Dendritic cell treated with granulocyte-macrophage colony-stimulating factor and Interleukin-4, amounts not matched to agents 40 ng/mL and 50 ng/mL, for 4 days (primary cell): ENCODE measurements around the gene CD109.
"Not testable (repeated sequence)": the region's sequence is repeated elsewhere in the genome, so short reads cannot be mapped to it uniquely, and the experiment has no call there.

ENCODE experiments used
- H3K27ac Mint-ChIP-seq: one replicate; pipeline ENCODE4 v1.8.0; 2022; ENCODE audit warnings: mild to moderate bottlenecking, mixed read lengths
- H3K27me3 Mint-ChIP-seq: one replicate; pipeline ENCODE4 v1.8.0; 2022; ENCODE audit warnings: mild to moderate bottlenecking, mixed read lengths
- H3K36me3 Mint-ChIP-seq: one replicate; pipeline ENCODE4 v1.8.0; 2022; ENCODE audit warnings: low read depth, mixed read lengths
- H3K4me1 Mint-ChIP-seq: one replicate; pipeline ENCODE4 v1.8.0; 2022; ENCODE audit warnings: low read depth, mixed read lengths
- H3K4me3 Mint-ChIP-seq: one replicate; pipeline ENCODE4 v1.8.0; 2022; ENCODE audit warnings: mild to moderate bottlenecking, moderate library complexity, mixed read lengths
- H3K9me3 Mint-ChIP-seq: one replicate; pipeline ENCODE4 v1.8.0; 2022; ENCODE audit warnings: mixed read lengths
- intact Hi-C: fragments of 100-400 bp; cut with micrococcal nuclease; formaldehyde crosslinking; loops from one replicate; pipeline ENCODE4 v1.15.0; 2022

The CD109 gene

GRCh38 chr6:73702444-73702843 lies 6.4 kb downstream of the CD109 start:
- H3K27ac Mint-ChIP-seq: no peak overlapping the region
- intact Hi-C loops: no loop called here

GRCh38 chr6:73703466-73703865 lies 7.5 kb downstream of the CD109 start:
- Mint-ChIP-seq H3K4me1 (peaks cover 5% of the 10 kb centered on the region), H3K36me3 (peaks cover 6% of the 10 kb centered on the region), H3K9me3 (no peaks in the 10 kb centered on the region), H3K27ac (no peak overlapping the region), H3K4me3 (no peak overlapping the region), H3K27me3 (no peaks in the 10 kb centered on the region)
- intact Hi-C loops: no loop called here

More at GRCh38 chr6:73702444-73702843, 6.4 kb downstream of the CD109 start:
- no peaks in the 10 kb centered on the region for H3K9me3 Mint-ChIP-seq
- H3K36me3 Mint-ChIP-seq: peaks cover 6% of the 10 kb centered on the region
- H3K27me3 Mint-ChIP-seq: no peaks in the 10 kb centered on the region
- H3K4me3 Mint-ChIP-seq: no peak overlapping the region
- peaks cover 10% of the 10 kb centered on the region for H3K4me1 Mint-ChIP-seq

- Mint-ChIP-seq H3K27ac (no peak overlapping the region), H3K4me3 (no peak overlapping the region), H3K9me3 (no peaks in the 10 kb centered on the region), H3K4me1 (peaks cover 5% of the 10 kb centered on the region), H3K36me3 (peaks cover 6% of the 10 kb centered on the region), H3K27me3 (no peaks in the 10 kb centered on the region)
- intact Hi-C loops: no loop called here
Measured at GRCh38 chr6:73704260-73704659, 8.3 kb downstream of the CD109 start.

GRCh38 chr6:73704798-73705197 lies 8.8 kb downstream of the CD109 start:
- H3K4me3 Mint-ChIP-seq: no peak overlapping the region
- peaks cover 6% of the 10 kb centered on the region for H3K36me3 Mint-ChIP-seq
- H3K27me3 Mint-ChIP-seq: no peaks in the 10 kb centered on the region
- no peaks in the 10 kb centered on the region for H3K9me3 Mint-ChIP-seq
- intact Hi-C loops: no loop called here
- no peak overlapping the region for H3K27ac Mint-ChIP-seq
- H3K4me1 Mint-ChIP-seq: peaks cover 5% of the 10 kb centered on the region

- intact Hi-C loops: no loop called here
- Mint-ChIP-seq H3K27ac (no peak overlapping the region), H3K4me1 (peaks cover 5% of the 10 kb centered on the region), H3K4me3 (no peak overlapping the region), H3K9me3 (no peaks in the 10 kb centered on the region), H3K27me3 (no peaks in the 10 kb centered on the region), H3K36me3 (peaks cover 2% of the 10 kb centered on the region)
Measured at GRCh38 chr6:73706971-73707370, 11.0 kb downstream of the CD109 start.

GRCh38 chr6:73710470-73710869 lies 14.5 kb downstream of the CD109 start:
- Mint-ChIP-seq H3K9me3 (no peaks in the 10 kb centered on the region), H3K27ac (no peak overlapping the region), H3K4me1 (peaks cover 21% of the 10 kb centered on the region), H3K27me3 (no peaks in the 10 kb centered on the region), H3K36me3 (no peaks in the 10 kb centered on the region), H3K4me3 (no peak overlapping the region)
- intact Hi-C loops: no loop called here

GRCh38 chr6:73710948-73711347 lies 14.9 kb downstream of the CD109 start:
- peaks cover 22% of the 10 kb centered on the region for H3K4me1 Mint-ChIP-seq
- H3K4me3 Mint-ChIP-seq: no peak overlapping the region
- no peaks in the 10 kb centered on the region for H3K27me3 Mint-ChIP-seq
- H3K9me3 Mint-ChIP-seq: no peaks in the 10 kb centered on the region
- intact Hi-C loops: no loop called here
- H3K27ac Mint-ChIP-seq: no peak overlapping the region
- H3K36me3 Mint-ChIP-seq: no peaks in the 10 kb centered on the region

- intact Hi-C loops: no loop called here
Measured at GRCh38 chr6:73712535-73713173, 16.7 kb downstream of the CD109 start.

GRCh38 chr6:73713426-73714147 lies 17.6 kb downstream of the CD109 start:
- Mint-ChIP-seq H3K27me3 (no peaks in the 10 kb centered on the region), H3K27ac (peak overlapping the region; percentile 23), H3K36me3 (no peaks in the 10 kb centered on the region), H3K4me1 (peaks cover 32% of the 10 kb centered on the region), H3K9me3 (no peaks in the 10 kb centered on the region), H3K4me3 (no peak overlapping the region)
- intact Hi-C loops: no loop called here

More at GRCh38 chr6:73712535-73713173, 16.7 kb downstream of the CD109 start:
- no peak overlapping the region for H3K27ac Mint-ChIP-seq
- no peaks in the 10 kb centered on the region for H3K27me3 Mint-ChIP-seq
- no peaks in the 10 kb centered on the region for H3K9me3 Mint-ChIP-seq
- H3K4me3 Mint-ChIP-seq: no peak overlapping the region
- H3K4me1 Mint-ChIP-seq: peaks cover 32% of the 10 kb centered on the region
- H3K36me3 Mint-ChIP-seq: no peaks in the 10 kb centered on the region

- H3K36me3 Mint-ChIP-seq, H3K9me3 Mint-ChIP-seq, H3K4me3 Mint-ChIP-seq, H3K27me3 Mint-ChIP-seq, intact Hi-C loops: not testable (repeated sequence)
- Mint-ChIP-seq H3K27ac (peak overlapping the region; percentile 23), H3K4me1 (peaks cover 32% of the 10 kb centered on the region)
Measured at GRCh38 chr6:73715111-73715508, 19.1 kb downstream of the CD109 start.

GRCh38 chr6:73719046-73719445 lies 23.0 kb downstream of the CD109 start:
- Mint-ChIP-seq H3K9me3 (no peaks in the 10 kb centered on the region), H3K4me1 (peaks cover 26% of the 10 kb centered on the region), H3K27me3 (no peaks in the 10 kb centered on the region)

GRCh38 chr6:73722318-73723060 lies 26.5 kb downstream of the CD109 start:
- intact Hi-C loops: no loop called here
- H3K27me3 Mint-ChIP-seq: no peaks in the 10 kb centered on the region
- H3K4me1 Mint-ChIP-seq: peaks cover 7% of the 10 kb centered on the region
- no peak overlapping the region for H3K27ac Mint-ChIP-seq
- no peaks in the 10 kb centered on the region for H3K36me3 Mint-ChIP-seq
- no peak overlapping the region for H3K4me3 Mint-ChIP-seq
- no peaks in the 10 kb centered on the region for H3K9me3 Mint-ChIP-seq

More at GRCh38 chr6:73719046-73719445, 23.0 kb downstream of the CD109 start:
- Mint-ChIP-seq H3K4me3 (no peak overlapping the region), H3K27ac (no peak overlapping the region), H3K36me3 (no peaks in the 10 kb centered on the region)
- intact Hi-C loops: no loop called here

GRCh38 chr6:73723480-73723879 lies 27.5 kb downstream of the CD109 start:
- H3K27me3 Mint-ChIP-seq, H3K4me3 Mint-ChIP-seq, H3K36me3 Mint-ChIP-seq, intact Hi-C loops, H3K4me1 Mint-ChIP-seq, H3K9me3 Mint-ChIP-seq: not testable (repeated sequence)
- H3K27ac Mint-ChIP-seq: peak overlapping the region; percentile 37

- Mint-ChIP-seq H3K9me3 (no peaks in the 10 kb centered on the region), H3K27me3 (no peaks in the 10 kb centered on the region), H3K4me1 (peaks cover 7% of the 10 kb centered on the region), H3K27ac (peak overlapping the region; percentile 70), H3K4me3 (no peak overlapping the region), H3K36me3 (no peaks in the 10 kb centered on the region)
- intact Hi-C loops: no loop called here
Measured at GRCh38 chr6:73724389-73724788, 28.4 kb downstream of the CD109 start.
